ENCODE data around the gene TRMT2B.
"Not testable (repeated sequence)": the region's sequence is repeated elsewhere in the genome, so short reads cannot be mapped to it uniquely, and the experiment has no call there.

The TRMT2B gene
- 30.9 to 71.1 reads per million in 2 experiments for total RNA-seq

- peak; percentile 65 for DNase-seq (ENCODE audit: low read depth)
These were observed at the start of gene TRMT2B for GRCh38 chrX:101051549-101052302. Gene TRMT2B (minus strand): TSS chrX:101052111. CDS start chrX:101042289, 9,822 bp downstream.

- peak; percentile 88 for DNase-seq (ENCODE audit: low read depth)
These were observed 45.9 kb upstream of the TRMT2B start, which contains the start of gene CENPI for GRCh38 chrX:101097546-101098453. Gene CENPI (plus strand): TSS chrX:101098204. CDS start chrX:101101071, 2,867 bp downstream.

- no peak for DNase-seq (ENCODE audit: low read depth)
These were observed 39.9 kb upstream of the TRMT2B start for GRCh38 chrX:101091817-101092216.

GRCh38 chrX:101081231-101081630 is 29.3 kb upstream of the TRMT2B start:
- no peak for DNase-seq (ENCODE audit: low read depth)

- DNase-seq (ENCODE audit: low read depth) = no peak
These were observed 28.6 kb upstream of the TRMT2B start for GRCh38 chrX:101080326-101081124.

- DNase-seq (ENCODE audit: low read depth) = no peak
These were observed 27.9 kb upstream of the TRMT2B start for GRCh38 chrX:101079736-101080270.

GRCh38 chrX:101078716-101079598 is 27.0 kb upstream of the TRMT2B start, which contains the start of gene TMEM35A:
Gene TMEM35A (plus strand): TSS chrX:101078879. CDS start chrX:101079003, 124 bp downstream.
- DNase-seq (ENCODE audit: low read depth) = no peak

GRCh38 chrX:101071582-101071981 is 19.7 kb upstream of the TRMT2B start:
- no peak for DNase-seq (ENCODE audit: low read depth)

- DNase-seq (ENCODE audit: low read depth) = no peak
These were observed 10.3 kb upstream of the TRMT2B start for GRCh38 chrX:101062176-101062575.

- no peak for DNase-seq (ENCODE audit: low read depth)
These were observed 5.3 kb upstream of the TRMT2B start for GRCh38 chrX:101057093-101057714.

GRCh38 chrX:101056551-101056950 is 4.6 kb upstream of the TRMT2B start:
- DNase-seq (ENCODE audit: low read depth) = not testable (repeated sequence)

GRCh38 chrX:101051153-101051548 is 760 bp downstream of the TRMT2B start:
- DNase-seq (ENCODE audit: low read depth) = no peak

GRCh38 chrX:101040197-101040596 is 11.7 kb downstream of the TRMT2B start:
- no peak for DNase-seq (ENCODE audit: low read depth)

- DNase-seq (ENCODE audit: low read depth) = no peak
These were observed 14.7 kb downstream of the TRMT2B start for GRCh38 chrX:101037231-101037630.

GRCh38 chrX:101029665-101030064 is 22.2 kb downstream of the TRMT2B start:
- no peak for DNase-seq (ENCODE audit: low read depth)

GRCh38 chrX:101028562-101028961 is 23.3 kb downstream of the TRMT2B start:
- no peak for DNase-seq (ENCODE audit: low read depth)

- DNase-seq (ENCODE audit: low read depth) = no peak
These were observed 26.8 kb downstream of the TRMT2B start for GRCh38 chrX:101025126-101025525.

GRCh38 chrX:101022020-101022419 is 29.9 kb downstream of the TRMT2B start:
- no peak for DNase-seq (ENCODE audit: low read depth)

GRCh38 chrX:101012031-101012430 is 39.9 kb downstream of the TRMT2B start:
- DNase-seq (ENCODE audit: low read depth) = not testable (repeated sequence)

GRCh38 chrX:101009090-101009489 is 42.8 kb downstream of the TRMT2B start:
- DNase-seq (ENCODE audit: low read depth) = no peak

All from T follicular helper cell (primary cell).